ENCODE results near the gene SREBF2.

The SREBF2 gene

DNA sequence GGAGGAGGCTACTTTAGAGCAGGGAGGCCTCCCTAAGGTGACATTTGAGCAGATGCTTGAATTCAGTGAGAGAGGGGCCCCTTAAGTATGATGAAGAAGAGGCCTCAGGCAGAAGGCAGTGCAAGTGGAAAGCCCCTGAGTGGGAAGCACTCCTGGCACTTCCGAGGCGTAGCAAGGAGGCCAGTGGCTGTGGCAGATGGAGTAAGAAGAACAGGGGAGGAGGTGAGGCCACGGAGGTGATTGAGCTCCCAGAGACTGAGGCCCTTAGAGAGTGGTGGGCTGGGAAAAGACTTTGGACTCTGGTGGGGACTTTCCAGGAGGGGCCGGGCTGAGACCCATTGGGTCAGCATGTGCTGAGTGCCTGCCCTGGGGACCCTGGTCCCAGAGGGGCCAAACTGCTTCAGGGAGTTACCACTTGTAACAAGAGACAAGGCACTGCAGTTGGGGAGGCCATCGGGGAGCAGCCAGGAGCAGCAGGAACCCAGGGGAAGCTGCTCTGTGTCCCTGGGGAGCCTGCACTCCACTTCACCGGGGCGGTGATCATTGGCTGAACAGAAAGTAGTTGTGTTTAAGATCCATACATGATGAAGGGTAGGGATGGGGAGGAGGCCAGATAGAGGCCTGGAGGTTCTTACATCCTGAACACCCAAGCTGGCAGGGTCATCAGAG, 116.5 kb downstream of the SREBF2 start:
- DNase-seq: no peak

DNA sequence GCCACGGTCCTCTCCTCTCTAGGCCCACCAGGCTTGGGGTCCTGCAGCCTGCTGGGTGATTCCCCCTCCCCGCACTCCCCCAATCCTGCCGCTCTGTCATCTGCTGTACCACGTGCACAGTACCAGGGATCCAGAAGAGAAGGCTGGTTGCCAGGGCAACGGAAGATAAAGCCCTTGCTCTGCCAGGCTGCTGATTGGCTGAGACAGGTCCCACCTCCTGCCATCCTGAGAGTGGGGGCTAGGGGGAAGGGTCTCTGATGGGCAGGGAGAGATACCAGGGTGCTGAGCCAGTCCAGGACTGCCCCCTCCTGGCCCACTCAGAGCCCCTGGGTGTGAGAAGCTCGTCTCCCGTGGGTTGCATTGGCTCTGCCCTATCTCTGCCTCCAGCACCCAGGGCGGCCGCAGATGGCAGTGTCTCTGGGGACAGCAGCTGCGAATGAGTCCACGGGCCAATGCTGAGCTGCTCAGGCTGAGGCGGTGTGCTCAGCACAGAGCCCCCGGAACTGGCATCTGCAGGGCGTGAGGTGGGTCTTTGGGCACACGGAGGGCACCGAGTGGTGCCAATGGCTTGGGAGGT, 119.1 kb downstream of the SREBF2 start, which contains the start of gene SMIM45:
Gene SMIM45, plus strand, starts transcription at position 253 of the 577 bp plus-strand sequence.
- DNase-seq: no peak

DNA sequence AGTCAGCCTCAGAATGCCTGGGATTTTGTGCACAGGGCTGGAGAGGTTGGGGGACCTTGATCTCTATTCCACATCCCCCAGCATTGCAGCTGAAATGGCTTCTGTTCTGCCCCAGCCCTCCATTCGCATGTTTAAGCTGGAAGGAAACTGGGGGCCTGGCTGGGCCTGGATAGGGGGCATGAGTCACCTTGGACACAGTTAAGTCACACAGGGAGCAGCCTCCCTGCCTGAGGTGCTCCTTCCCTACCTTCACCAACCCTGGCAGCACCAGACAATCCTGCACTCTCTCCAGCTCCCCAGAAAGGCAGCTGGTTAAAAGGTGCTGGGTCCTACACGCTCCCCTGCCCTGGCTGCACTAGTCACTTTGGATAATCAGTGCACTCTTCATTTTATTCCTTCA, 119.8 kb downstream of the SREBF2 start:
- no peak for DNase-seq
